HepG2 (cell line): Measurements from ENCODE around the gene F7. TPM values are rescaled to one million over a fixed set of nuclear protein-coding genes. Genes with fewer than 3 reads are reported as not detected.
A peak's percentile ranks its signal among the peaks of the same experiment; 100 is the strongest.

ENCODE experiments used
- ARNT ChIP-seq: fragments of 450-650 bp; IDR thresholded peaks from 2 replicates; pipeline ENCODE4 v1.6.1; 2017
- CENPBD1 ChIP-seq: sonication (generic); formaldehyde crosslinking; IDR thresholded peaks from 2 replicates; pipeline ENCODE4 v1.8.0; 2022; ENCODE audit warnings: missing genetic modification reagents, low read depth, mild to moderate bottlenecking, borderline replicate concordance
- DNMT3B ChIP-seq: conservative IDR thresholded peaks from 2 replicates; pipeline ENCODE4 v1.6.1; 2016; ENCODE audit warnings: missing biosample characterization, control low read depth
- ELF3 ChIP-seq: IDR thresholded peaks from 2 replicates; pipeline ENCODE4 v1.6.1; 2016; ENCODE audit warnings: missing genetic modification reagents, missing compliant biosample characterization
- GABPB1 ChIP-seq: IDR thresholded peaks from 2 replicates; pipeline ENCODE4 v1.6.1; 2016; ENCODE audit warnings: mild to moderate bottlenecking, missing genetic modification reagents, moderate library complexity, missing compliant biosample characterization
- GFI1 ChIP-seq: sonication (generic); formaldehyde crosslinking; IDR thresholded peaks from 2 replicates; pipeline ENCODE4 v1.5.0; 2020; ENCODE audit warnings: missing genetic modification reagents, mild to moderate bottlenecking, borderline replicate concordance
- GZF1 ChIP-seq: sonication (generic); formaldehyde crosslinking; IDR thresholded peaks from 2 replicates; pipeline ENCODE4 v1.5.1; 2020; ENCODE audit warnings: mild to moderate bottlenecking, missing genetic modification reagents
- HNF4A ChIP-seq: sonication (generic); formaldehyde crosslinking; IDR thresholded peaks from 2 replicates; pipeline ENCODE4 v1.4.0; 2020; ENCODE audit warnings: missing genetic modification reagents
- IKZF5 ChIP-seq: IDR thresholded peaks from 2 replicates; pipeline ENCODE4 v1.6.1; 2018; ENCODE audit warnings: missing genetic modification reagents, mild to moderate bottlenecking, missing compliant biosample characterization
- PHB2 ChIP-seq: fragments of 450-650 bp; IDR thresholded peaks from 2 replicates; pipeline ENCODE4 v1.6.1; 2018; ENCODE audit not compliant: partially characterized antibody
- SALL2 ChIP-seq: sonication (generic); formaldehyde crosslinking; IDR thresholded peaks from 2 replicates; pipeline ENCODE4 v1.8.1; 2023; ENCODE audit warnings: mild to moderate bottlenecking, missing genetic modification reagents, inconsistent platforms
- SRY ChIP-seq: sonication (generic); formaldehyde crosslinking; IDR thresholded peaks from 2 replicates; pipeline ENCODE4 v1.8.0; 2022; ENCODE audit warnings: mild to moderate bottlenecking, missing genetic modification reagents
- ZBTB4 ChIP-seq: sonication (generic); formaldehyde crosslinking; IDR thresholded peaks from 2 replicates; pipeline ENCODE4 v1.4.0; 2020; ENCODE audit warnings: missing genetic modification reagents, mild to moderate bottlenecking, borderline replicate concordance
- ZBTB8A ChIP-seq: sonication (generic); formaldehyde crosslinking; IDR thresholded peaks from 2 replicates; pipeline ENCODE4 v1.4.0; 2020; ENCODE audit warnings: mild to moderate bottlenecking, low read depth, missing genetic modification reagents, borderline replicate concordance
- ZFAT ChIP-seq: sonication (generic); formaldehyde crosslinking; conservative IDR thresholded peaks from 2 replicates; pipeline ENCODE4 v1.8.1; 2023; ENCODE audit warnings: missing genetic modification reagents, inconsistent platforms
- ZFP36L2 ChIP-seq: sonication (generic); formaldehyde crosslinking; IDR thresholded peaks from 2 replicates; pipeline ENCODE4 v1.4.0; 2020; ENCODE audit warnings: missing genetic modification reagents
- ZMYM3 ChIP-seq: sonication (generic); formaldehyde crosslinking; IDR thresholded peaks from 2 replicates; pipeline ENCODE4 v1.5.1; 2020; ENCODE audit warnings: mild to moderate bottlenecking, missing genetic modification reagents
- ZNF138 ChIP-seq: sonication (generic); formaldehyde crosslinking; IDR thresholded peaks from 2 replicates; pipeline ENCODE4 v1.5.0; 2020; ENCODE audit warnings: mild to moderate bottlenecking, low read depth, missing genetic modification reagents
- ZNF230 ChIP-seq: sonication (generic); formaldehyde crosslinking; IDR thresholded peaks from 2 replicates; pipeline ENCODE4 v1.4.0; 2020; ENCODE audit warnings: mild to moderate bottlenecking, missing genetic modification reagents
- ZNF282 ChIP-seq: fragments of 450-650 bp; IDR thresholded peaks from 2 replicates; pipeline ENCODE4 v1.6.1; 2018; ENCODE audit not compliant: partially characterized antibody
- ZNF510 ChIP-seq: sonication (generic); formaldehyde crosslinking; IDR thresholded peaks from 2 replicates; pipeline ENCODE4 v1.4.0; 2020; ENCODE audit warnings: low read depth, mild to moderate bottlenecking, missing genetic modification reagents
- ZNF691 ChIP-seq: sonication (generic); formaldehyde crosslinking; IDR thresholded peaks from 2 replicates; pipeline ENCODE4 v1.4.0; 2020; ENCODE audit warnings: missing genetic modification reagents, low read depth, mild to moderate bottlenecking, borderline replicate concordance
- ZSCAN20 ChIP-seq: sonication (generic); formaldehyde crosslinking; IDR thresholded peaks from 2 replicates; pipeline ENCODE4 v1.4.0; 2020; ENCODE audit warnings: missing genetic modification reagents, mild to moderate bottlenecking, borderline replicate concordance
- polyA plus RNA-seq, 8 experiments: library from polyadenylated mRNA; depleted of rRNA in 3 of 8; stranded (reverse) in 7 of 8; unstranded in 1 of 8; fragments of >200 nt; fragmentation: Illumina TruSeq in 4 of 8; extraction: Trizol in 4 of 8; gene quantifications; 2 replicates each; pipeline versions ENCODE4 v1.2.1 to v1.2.3, GENCODE V29; 2011 to 2016; ENCODE audit warnings: low read depth in 4 of 8, missing spikeins in 1 of 8, mixed read lengths in 1 of 8; ENCODE audit not compliant: insufficient read depth in 1 of 8
- total RNA-seq, 5 experiments: library from RNA; depleted of rRNA; stranded (reverse); fragments of >200 nt; fragmentation: Illumina TruSeq; extraction: Trizol; gene quantifications; 2 replicates each; pipeline ENCODE4 v1.2.3, GENCODE V29; 2016; ENCODE audit warnings: low read depth in 1 of 5

F7 gene
- total and polyA plus RNA-seq, 2 of the 13 experiments (the other 11 are each of a cell fraction or from before 2014, with no cell fraction given) = 12.6 to 26.5 TPM

- TF ChIP-seq IKZF5 (no peak), HNF4A (CRISPR knock-in tag) (no peak), CENPBD1 (CRISPR knock-in tag) (no peak), GZF1 (no peak), ZBTB4 (CRISPR knock-in tag) (no peak), GABPB1 (CRISPR knock-in tag) (no peak), ARNT (no peak), SALL2 (no peak; the same call in 1 of the 2 replicates), ZSCAN20 (CRISPR knock-in tag) (no peak), ZNF230 (no peak), ZNF691 (no peak), ZNF282 (no peak), PHB2 (no peak), ZNF510 (CRISPR knock-in tag) (no peak), ZBTB8A (CRISPR knock-in tag) (no peak), ZMYM3 (no peak), ZFAT (no peak), ZFP36L2 (CRISPR knock-in tag) (no peak), GFI1 (CRISPR knock-in tag) (no peak), SRY (no peak), DNMT3B (CRISPR knock-in tag) (no peak), ZNF138 (CRISPR knock-in tag) (no peak), ELF3 (CRISPR knock-in tag) (0 out of 2 replicates have a peak, but pooled peaks have one; percentile 12)
Observed at GRCh38 chr13:113123226-113124201, 17.9 kb downstream of the F7 start (continued).
